Neuronal stem cell (in vitro differentiated cells): ENCODE data around the gene RPS14.
A peak's percentile ranks its signal among the peaks of the same experiment; 100 is the strongest.

Experiments
- DNase-seq: peaks from one replicate; pipeline ENCODE4 v3.0.0-alpha.2; 2013; ENCODE audit warnings: low spot score
- H2AFZ ChIP-seq: one replicate; pipeline ENCODE4 v1.6.1; 2013; ENCODE audit warnings: mild to moderate bottlenecking, low read length, inconsistent platforms
- H2AK5ac ChIP-seq: 2 replicates; pipeline ENCODE4 v1.6.1; 2013; ENCODE audit warnings: low read depth, mild to moderate bottlenecking, inconsistent platforms, low read length, moderate library complexity, mixed read lengths
- H2BK120ac ChIP-seq: 2 replicates; pipeline ENCODE4 v1.6.1; 2013; ENCODE audit warnings: low read depth, mild to moderate bottlenecking, inconsistent platforms, low read length, moderate library complexity, mixed read lengths
- H2BK12ac ChIP-seq: one replicate; pipeline ENCODE4 v1.6.1; 2013; ENCODE audit warnings: low read length, inconsistent platforms
- H2BK15ac ChIP-seq: 2 replicates; pipeline ENCODE4 v1.6.1; 2013; ENCODE audit warnings: mild to moderate bottlenecking, low read length, inconsistent platforms, mixed read lengths
- H2BK5ac ChIP-seq: one replicate; pipeline ENCODE4 v1.6.1; 2013; ENCODE audit warnings: inconsistent platforms, mild to moderate bottlenecking, low read length, moderate library complexity
- H3K14ac ChIP-seq: one replicate; pipeline ENCODE4 v1.6.1; 2013; ENCODE audit warnings: low read length, inconsistent platforms
- H3K18ac ChIP-seq: 2 replicates; pipeline ENCODE4 v1.6.1; 2013; ENCODE audit warnings: low read length, inconsistent platforms
- H3K23ac ChIP-seq: 2 replicates; pipeline ENCODE4 v1.6.1; 2013; ENCODE audit warnings: low read depth, mild to moderate bottlenecking, mixed read lengths, low read length, inconsistent platforms; ENCODE audit not compliant: poor library complexity
- H3K27ac ChIP-seq: replicated peaks from 3 replicates; pipeline ENCODE4 v1.5.1; 2013; ENCODE audit warnings: low read length, inconsistent platforms
- H3K27me3 ChIP-seq, 3 experiments: 2 replicates each; pipeline ENCODE4 v1.6.1; 2013; ENCODE audit warnings: low read length in 3 of 3, mild to moderate bottlenecking in 2 of 3, inconsistent platforms in 1 of 3, low read depth in 1 of 3, mixed read lengths in 1 of 3, moderate library complexity in 1 of 3; ENCODE audit not compliant: control insufficient read depth in 3 of 3, insufficient read depth in 3 of 3
- H3K36me3 ChIP-seq, 2 donors: replicated peaks in 1 of 2; 2 replicates each; pipeline ENCODE4 v1.6.1; 2013; ENCODE audit warnings: low read length in 2 of 2; ENCODE audit not compliant: control insufficient read depth in 2 of 2, insufficient read depth in 2 of 2
- H3K4ac ChIP-seq: 2 replicates; pipeline ENCODE4 v1.6.1; 2013; ENCODE audit warnings: inconsistent platforms, mild to moderate bottlenecking, low read length, moderate library complexity
- H3K4me1 ChIP-seq, 2 donors: 1 replicate in 1 of 2; 2 replicates in 1 of 2; pipeline ENCODE4 v1.6.1; 2013; ENCODE audit warnings: low read length in 2 of 2, low read depth in 1 of 2; ENCODE audit not compliant: control insufficient read depth in 2 of 2, insufficient read depth in 1 of 2
- H3K4me2 ChIP-seq: one replicate; pipeline ENCODE4 v1.6.1; 2013; ENCODE audit warnings: mild to moderate bottlenecking, low read length, inconsistent platforms; ENCODE audit not compliant: insufficient read depth, poor library complexity, severe bottlenecking
- H3K4me3 ChIP-seq, 2 donors: 2 replicates each; pipeline ENCODE4 v1.5.1; 2013; ENCODE audit warnings: low read length in 2 of 2, mild to moderate bottlenecking in 2 of 2, inconsistent platforms in 1 of 2, moderate library complexity in 1 of 2
- H3K79me1 ChIP-seq: one replicate; pipeline ENCODE4 v1.6.1; 2013; ENCODE audit warnings: low read depth, mild to moderate bottlenecking, inconsistent platforms, low read length, moderate library complexity
- H3K9ac ChIP-seq: one replicate; pipeline ENCODE4 v1.6.1; 2013; ENCODE audit warnings: mild to moderate bottlenecking, low read depth, low read length, inconsistent platforms; ENCODE audit not compliant: poor library complexity
- H3K9me3 ChIP-seq, 2 donors: replicated peaks in 1 of 2; 2 replicates each; pipeline versions ENCODE3 to v1.6.1; 2013; ENCODE audit warnings: low read length in 2 of 2, mild to moderate bottlenecking in 2 of 2, inconsistent platforms in 1 of 2, low read depth in 1 of 2, mixed read lengths in 1 of 2, moderate library complexity in 1 of 2; ENCODE audit not compliant: control insufficient read depth in 2 of 2, insufficient read depth in 1 of 2
- H4K8ac ChIP-seq: one replicate; pipeline ENCODE4 v1.6.1; 2013; ENCODE audit warnings: low read depth, mild to moderate bottlenecking, inconsistent platforms, low read length, moderate library complexity
- H4K91ac ChIP-seq: one replicate; pipeline ENCODE4 v1.6.1; 2013; ENCODE audit warnings: low read length, low read depth, mild to moderate bottlenecking, inconsistent platforms; ENCODE audit not compliant: poor library complexity
- WGBS, 2 donors: extraction: QIAGEN DNeasy Blood & Tissue Kit; methylation state at CpG; one replicate each; pipeline ENCODE4 v1.1.7; 2013; ENCODE audit warnings: missing lambda C conversion rate in 2 of 2, mixed read lengths in 1 of 2; ENCODE audit not compliant: insufficient read length in 2 of 2, insufficient replicate concordance in 1 of 2; ENCODE audit errors: extremely low coverage in 2 of 2; 5-methylcytosine and 5-hydroxymethylcytosine counted together

The RPS14 gene

GRCh38 chr5:150393096-150393645, 56.4 kb downstream of the RPS14 start:
- peaks cover 0 to 2% of the 10 kb centered on the region in 2 donors for H3K4me1 ChIP-seq
- H3K9me3 ChIP-seq: no peaks in the 10 kb centered on the region
- no peak overlapping the region for H4K8ac ChIP-seq
- H2BK5ac ChIP-seq: no peak overlapping the region
- DNase-seq: no peak
- H2BK15ac ChIP-seq: no peak overlapping the region
- H4K91ac ChIP-seq: no peak overlapping the region
- H2BK12ac ChIP-seq: no peak overlapping the region
- no peak overlapping the region for H3K9ac ChIP-seq
- peaks cover 1% of the 10 kb centered on the region for H3K79me1 ChIP-seq
- H2AFZ ChIP-seq: no peak overlapping the region
- H3K4me3 ChIP-seq: peak overlapping the region in 1 of 2 donors; percentile 14
- no peak overlapping the region for H3K14ac ChIP-seq
- H3K23ac ChIP-seq: no peak overlapping the region
- H3K4ac ChIP-seq: no peak overlapping the region
- WGBS, 2 donors: no CpG with 5 or more reads among the region's 3 CpGs
- no peak overlapping the region for H3K18ac ChIP-seq
- H2BK120ac ChIP-seq: no peak overlapping the region
- H3K36me3 ChIP-seq: peaks cover 72 to 98% of the 10 kb centered on the region in 2 donors
- no peaks in the 10 kb centered on the region for H3K27me3 ChIP-seq
- H3K4me2 ChIP-seq: no peak overlapping the region
- H3K27ac ChIP-seq: no peak overlapping the region
- no peak overlapping the region for H2AK5ac ChIP-seq

GRCh38 chr5:150392680-150393079, 56.9 kb downstream of the RPS14 start:
- no peak overlapping the region for H3K27ac ChIP-seq
- no peak overlapping the region for H3K4ac ChIP-seq
- no peaks in the 10 kb centered on the region for H3K9me3 ChIP-seq
- H2AK5ac ChIP-seq: no peak overlapping the region
- no peak overlapping the region for H2BK15ac ChIP-seq
- peaks cover 0 to 2% of the 10 kb centered on the region in 2 donors for H3K4me1 ChIP-seq
- peaks cover 1% of the 10 kb centered on the region for H3K79me1 ChIP-seq
- H4K8ac ChIP-seq: no peak overlapping the region
- H2AFZ ChIP-seq: no peak overlapping the region
- no peak overlapping the region for H3K4me3 ChIP-seq
- no peak overlapping the region for H2BK5ac ChIP-seq
- H3K9ac ChIP-seq: no peak overlapping the region
- H3K4me2 ChIP-seq: no peak overlapping the region
- peaks cover 76 to 98% of the 10 kb centered on the region in 2 donors for H3K36me3 ChIP-seq
- no peak overlapping the region for H2BK120ac ChIP-seq
- whole genome bisulfite sequencing, 2 donors: no CpG with 5 or more reads among the region's 7 CpGs
- H3K18ac ChIP-seq: no peak overlapping the region
- no peak for DNase-seq
- no peak overlapping the region for H3K23ac ChIP-seq
- H3K14ac ChIP-seq: no peak overlapping the region
- H3K27me3 ChIP-seq: no peaks in the 10 kb centered on the region
- no peak overlapping the region for H4K91ac ChIP-seq
- H2BK12ac ChIP-seq: no peak overlapping the region
